Adrenal gland (tissue), 5 donors: ENCODE measurements around the gene NEK7.

ENCODE experiments used
- POLR2A ChIP-seq, 2 donors: fragments of 450-650 bp; IDR thresholded peaks; one replicate each; pipeline ENCODE4 v1.6.1; 2017; ENCODE audit warnings: antibody characterized with exemption in 2 of 2, mild to moderate bottlenecking in 2 of 2, moderate library complexity in 1 of 2
- TF ChIP-seq, protein P1 (sequence below), 6 experiments: fragments of 450-650 bp in 4 of 6; fragments of 200-600 bp in 2 of 6; sonication (generic) in 1 of 6; IDR thresholded peaks; 1 replicate in 5 of 6; 2 replicates in 1 of 6; pipeline versions ENCODE4 v1.5.1 to v1.8.0; 2016 to 2021; ENCODE audit warnings: antibody characterized with exemption in 6 of 6, mild to moderate bottlenecking in 2 of 6, moderate library complexity in 1 of 6
- donor health status: DM: no; HTN: no; CAD: no.

DNA sequence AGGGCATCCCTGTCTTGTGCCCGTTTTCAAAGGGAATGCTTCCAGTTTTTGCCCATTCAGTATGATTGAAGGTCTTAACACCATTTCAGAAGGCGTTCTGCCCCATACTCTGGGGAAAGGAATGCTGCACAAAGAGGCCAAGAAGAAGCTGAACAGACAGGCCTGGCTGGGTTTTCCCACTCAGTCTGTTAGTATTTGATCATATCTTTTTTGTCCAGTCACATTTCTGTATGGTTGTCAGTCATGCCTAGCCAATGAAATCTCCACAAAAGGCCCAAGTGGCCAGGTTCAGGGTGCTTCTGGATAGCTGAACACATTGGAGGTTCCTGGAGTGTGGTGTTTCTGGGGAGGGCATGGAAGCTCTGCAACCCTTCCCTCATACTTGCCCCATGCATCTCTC is 72.1 kb downstream of the NEK7 start:
- TF ChIP-seq, protein P1, sequence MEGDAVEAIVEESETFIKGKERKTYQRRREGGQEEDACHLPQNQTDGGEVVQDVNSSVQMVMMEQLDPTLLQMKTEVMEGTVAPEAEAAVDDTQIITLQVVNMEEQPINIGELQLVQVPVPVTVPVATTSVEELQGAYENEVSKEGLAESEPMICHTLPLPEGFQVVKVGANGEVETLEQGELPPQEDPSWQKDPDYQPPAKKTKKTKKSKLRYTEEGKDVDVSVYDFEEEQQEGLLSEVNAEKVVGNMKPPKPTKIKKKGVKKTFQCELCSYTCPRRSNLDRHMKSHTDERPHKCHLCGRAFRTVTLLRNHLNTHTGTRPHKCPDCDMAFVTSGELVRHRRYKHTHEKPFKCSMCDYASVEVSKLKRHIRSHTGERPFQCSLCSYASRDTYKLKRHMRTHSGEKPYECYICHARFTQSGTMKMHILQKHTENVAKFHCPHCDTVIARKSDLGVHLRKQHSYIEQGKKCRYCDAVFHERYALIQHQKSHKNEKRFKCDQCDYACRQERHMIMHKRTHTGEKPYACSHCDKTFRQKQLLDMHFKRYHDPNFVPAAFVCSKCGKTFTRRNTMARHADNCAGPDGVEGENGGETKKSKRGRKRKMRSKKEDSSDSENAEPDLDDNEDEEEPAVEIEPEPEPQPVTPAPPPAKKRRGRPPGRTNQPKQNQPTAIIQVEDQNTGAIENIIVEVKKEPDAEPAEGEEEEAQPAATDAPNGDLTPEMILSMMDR (IDR thresholded peaks at IDR 0.05), result no peak
- no peak for TF ChIP-seq POLR2A (IDR thresholded peaks at IDR 0.05)
